Prostate gland (tissue), 2 donors: ENCODE results near the gene DOK4.

Source experiments
- POLR2A ChIP-seq: fragments of 450-650 bp; IDR thresholded peaks from one replicate; pipeline ENCODE4 v1.6.1; 2016; ENCODE audit warnings: antibody characterized with exemption, mild to moderate bottlenecking
- POLR2AphosphoS5 ChIP-seq: sonication (generic); formaldehyde crosslinking; IDR thresholded peaks from one replicate; pipeline ENCODE4 v1.6.1; 2017; ENCODE audit warnings: antibody characterized with exemption
- TF ChIP-seq, protein P1 (sequence below), 4 experiments: fragments of 200-600 bp in 2 of 4; fragments of 450-650 bp in 2 of 4; sonication (generic) in 2 of 4; IDR thresholded peaks; 1 replicate in 3 of 4; 2 replicates in 1 of 4; pipeline ENCODE4 v1.5.1; 2016 to 2019; ENCODE audit warnings: antibody characterized with exemption in 4 of 4, mild to moderate bottlenecking in 2 of 4, moderate library complexity in 2 of 4

DNA sequence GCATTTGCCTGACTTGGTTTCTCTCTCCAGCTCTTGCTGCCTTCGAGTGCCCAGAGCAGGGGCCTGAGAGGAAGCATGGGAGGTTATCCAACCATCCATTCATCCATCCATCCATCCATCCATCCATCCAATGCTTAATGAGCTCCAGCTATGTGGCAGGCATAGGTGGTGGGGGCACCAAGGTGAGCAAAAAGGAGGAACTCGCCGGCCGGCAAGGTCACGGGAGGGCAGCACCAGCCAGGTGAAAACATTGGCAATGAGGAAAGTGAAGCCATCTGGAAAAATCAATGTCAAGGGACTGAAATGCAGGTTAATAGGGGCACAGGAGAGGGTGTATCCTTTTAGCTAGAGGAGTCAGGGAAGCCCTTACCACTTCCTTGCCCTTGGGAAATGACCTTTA lies 18.2 kb upstream of the DOK4 start:
- no peak for TF ChIP-seq POLR2AphosphoS5
- TF ChIP-seq, protein P1, sequence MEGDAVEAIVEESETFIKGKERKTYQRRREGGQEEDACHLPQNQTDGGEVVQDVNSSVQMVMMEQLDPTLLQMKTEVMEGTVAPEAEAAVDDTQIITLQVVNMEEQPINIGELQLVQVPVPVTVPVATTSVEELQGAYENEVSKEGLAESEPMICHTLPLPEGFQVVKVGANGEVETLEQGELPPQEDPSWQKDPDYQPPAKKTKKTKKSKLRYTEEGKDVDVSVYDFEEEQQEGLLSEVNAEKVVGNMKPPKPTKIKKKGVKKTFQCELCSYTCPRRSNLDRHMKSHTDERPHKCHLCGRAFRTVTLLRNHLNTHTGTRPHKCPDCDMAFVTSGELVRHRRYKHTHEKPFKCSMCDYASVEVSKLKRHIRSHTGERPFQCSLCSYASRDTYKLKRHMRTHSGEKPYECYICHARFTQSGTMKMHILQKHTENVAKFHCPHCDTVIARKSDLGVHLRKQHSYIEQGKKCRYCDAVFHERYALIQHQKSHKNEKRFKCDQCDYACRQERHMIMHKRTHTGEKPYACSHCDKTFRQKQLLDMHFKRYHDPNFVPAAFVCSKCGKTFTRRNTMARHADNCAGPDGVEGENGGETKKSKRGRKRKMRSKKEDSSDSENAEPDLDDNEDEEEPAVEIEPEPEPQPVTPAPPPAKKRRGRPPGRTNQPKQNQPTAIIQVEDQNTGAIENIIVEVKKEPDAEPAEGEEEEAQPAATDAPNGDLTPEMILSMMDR (IDR thresholded peaks at IDR 0.05) = no peak
- no peak for TF ChIP-seq POLR2A
